Adrenal gland (tissue), 5 donors: ENCODE measurements around the gene IZUMO4.

Source experiments
- CTCF ChIP-seq, 6 experiments: fragments of 450-650 bp in 4 of 6; fragments of 200-600 bp in 2 of 6; sonication (generic) in 1 of 6; IDR thresholded peaks; 1 replicate in 5 of 6; 2 replicates in 1 of 6; pipeline versions ENCODE4 v1.5.1 to v1.8.0; 2016 to 2021; ENCODE audit warnings: antibody characterized with exemption in 6 of 6, mild to moderate bottlenecking in 2 of 6, moderate library complexity in 1 of 6
- POLR2A ChIP-seq, 2 donors: fragments of 450-650 bp; IDR thresholded peaks; one replicate each; pipeline ENCODE4 v1.6.1; 2017; ENCODE audit warnings: antibody characterized with exemption in 2 of 2, mild to moderate bottlenecking in 2 of 2, moderate library complexity in 1 of 2
- donor health status: DM: no; HTN: no; CAD: no.

- TF ChIP-seq CTCF (IDR thresholded peaks at IDR 0.05) = no peak
- TF ChIP-seq POLR2A (IDR thresholded peaks at IDR 0.05) = no peak
Measured at GRCh38 chr19:2053601-2054389, 42.9 kb upstream of the IZUMO4 start.
